Prostate gland (tissue), 2 donors: ENCODE measurements around the gene LZTR1.

Experiments
- CTCF ChIP-seq, 4 experiments: fragments of 200-600 bp in 2 of 4; fragments of 450-650 bp in 2 of 4; sonication (generic) in 2 of 4; IDR thresholded peaks; 1 replicate in 3 of 4; 2 replicates in 1 of 4; pipeline ENCODE4 v1.5.1; 2016 to 2019; ENCODE audit warnings: antibody characterized with exemption in 4 of 4, mild to moderate bottlenecking in 2 of 4, moderate library complexity in 2 of 4
- POLR2A ChIP-seq: fragments of 450-650 bp; IDR thresholded peaks from one replicate; pipeline ENCODE4 v1.6.1; 2016; ENCODE audit warnings: antibody characterized with exemption, mild to moderate bottlenecking

DNA sequence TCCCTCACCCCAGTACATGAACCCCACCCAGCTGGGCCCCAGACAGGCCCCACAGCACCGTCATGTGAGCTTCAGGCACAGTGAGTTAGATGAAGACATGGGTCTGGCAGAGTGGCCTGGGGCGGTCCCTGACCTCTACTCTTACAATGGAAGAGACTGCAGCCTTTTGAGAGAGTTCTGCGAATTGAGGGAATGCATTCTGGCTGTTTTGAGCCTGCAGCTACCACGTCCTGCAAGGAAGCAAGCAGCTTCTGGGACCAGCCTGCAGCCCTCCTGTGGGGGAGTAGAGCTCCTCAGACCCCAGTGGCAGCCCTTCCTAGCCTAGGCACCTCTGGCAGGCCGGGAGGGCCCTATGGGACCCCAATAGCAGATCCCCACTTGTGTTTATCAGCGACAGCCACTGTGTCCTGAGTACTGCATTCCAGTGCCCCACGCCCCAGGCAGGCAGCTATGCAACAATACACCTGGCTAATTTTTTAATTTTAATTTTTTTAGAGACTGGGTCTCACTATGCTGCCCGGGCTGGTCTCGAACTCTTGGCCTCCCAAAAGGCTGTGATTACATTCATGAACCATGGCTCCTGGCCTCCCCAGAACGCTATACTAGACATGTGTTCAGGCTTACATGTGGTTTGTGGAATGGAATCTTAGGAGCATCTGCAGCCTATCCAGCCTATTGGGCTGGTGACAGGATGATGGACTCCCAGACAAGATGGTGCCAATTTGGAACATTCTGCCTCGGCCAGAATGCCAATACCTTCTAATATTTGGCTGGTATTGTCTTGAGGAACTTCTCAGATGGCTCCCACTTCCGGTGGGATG, 51.0 kb downstream of the LZTR1 start:
- TF ChIP-seq CTCF (IDR thresholded peaks at IDR 0.05) (no peak), POLR2A (no peak)
